C4-2B (cell line): ENCODE measurements around the gene GRB2.

Source experiments
- ZFX ChIP-seq: fragments of 450-650 bp; IDR thresholded peaks from 2 replicates; pipeline ENCODE4 v1.6.1; 2017
- TF ChIP-seq, protein P1 (sequence below): fragments of 450-650 bp; conservative IDR thresholded peaks from 2 replicates; pipeline ENCODE4 v1.5.1; 2017; ENCODE audit warnings: mild to moderate bottlenecking

DNA sequence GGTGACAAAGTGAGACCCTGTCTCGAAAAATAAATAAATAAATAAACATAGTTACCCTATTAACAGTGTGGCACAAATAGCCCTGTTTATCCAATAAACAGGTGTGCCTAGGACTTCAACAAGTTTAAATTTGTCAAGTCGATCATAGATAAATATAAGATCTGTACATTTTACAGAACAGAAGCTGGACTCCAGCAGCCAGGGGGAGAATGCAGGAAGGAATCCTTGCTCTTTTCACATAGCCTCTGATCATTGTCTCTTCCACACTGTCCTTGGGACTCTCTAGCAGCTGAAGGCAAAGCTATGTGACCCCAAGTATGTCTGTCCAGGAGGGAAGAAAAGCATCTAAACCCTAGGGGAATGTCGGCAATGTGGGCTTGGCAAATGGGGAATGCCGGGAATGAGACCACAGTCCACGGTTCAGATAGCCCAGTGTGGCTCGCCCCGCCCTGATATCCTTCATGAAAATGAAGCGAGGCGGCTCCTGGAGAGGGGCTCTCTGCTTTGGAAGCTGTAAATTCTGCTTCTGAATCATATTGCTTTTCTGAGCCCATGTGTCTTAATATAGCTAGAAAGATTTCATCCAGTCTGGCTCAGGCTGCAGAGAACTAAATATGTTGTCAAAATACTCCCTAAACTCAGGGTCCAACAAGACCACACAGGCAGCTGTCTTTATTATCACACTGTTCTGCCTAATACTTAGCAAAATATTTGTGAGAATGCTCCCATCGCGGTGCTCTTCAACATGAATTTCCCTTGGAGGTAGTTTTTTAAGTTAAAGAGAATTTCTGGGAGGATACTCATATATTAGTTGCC is 24.9 kb upstream of the GRB2 start:
- TF ChIP-seq, protein P1, sequence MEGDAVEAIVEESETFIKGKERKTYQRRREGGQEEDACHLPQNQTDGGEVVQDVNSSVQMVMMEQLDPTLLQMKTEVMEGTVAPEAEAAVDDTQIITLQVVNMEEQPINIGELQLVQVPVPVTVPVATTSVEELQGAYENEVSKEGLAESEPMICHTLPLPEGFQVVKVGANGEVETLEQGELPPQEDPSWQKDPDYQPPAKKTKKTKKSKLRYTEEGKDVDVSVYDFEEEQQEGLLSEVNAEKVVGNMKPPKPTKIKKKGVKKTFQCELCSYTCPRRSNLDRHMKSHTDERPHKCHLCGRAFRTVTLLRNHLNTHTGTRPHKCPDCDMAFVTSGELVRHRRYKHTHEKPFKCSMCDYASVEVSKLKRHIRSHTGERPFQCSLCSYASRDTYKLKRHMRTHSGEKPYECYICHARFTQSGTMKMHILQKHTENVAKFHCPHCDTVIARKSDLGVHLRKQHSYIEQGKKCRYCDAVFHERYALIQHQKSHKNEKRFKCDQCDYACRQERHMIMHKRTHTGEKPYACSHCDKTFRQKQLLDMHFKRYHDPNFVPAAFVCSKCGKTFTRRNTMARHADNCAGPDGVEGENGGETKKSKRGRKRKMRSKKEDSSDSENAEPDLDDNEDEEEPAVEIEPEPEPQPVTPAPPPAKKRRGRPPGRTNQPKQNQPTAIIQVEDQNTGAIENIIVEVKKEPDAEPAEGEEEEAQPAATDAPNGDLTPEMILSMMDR: no peak
- no peak for TF ChIP-seq ZFX
